Measurements from ENCODE around the gene SCP2.
"Not testable (repeated sequence)": the region's sequence is repeated elsewhere in the genome, so short reads cannot be mapped to it uniquely, and the experiment has no call there.

SCP2 gene

DNA sequence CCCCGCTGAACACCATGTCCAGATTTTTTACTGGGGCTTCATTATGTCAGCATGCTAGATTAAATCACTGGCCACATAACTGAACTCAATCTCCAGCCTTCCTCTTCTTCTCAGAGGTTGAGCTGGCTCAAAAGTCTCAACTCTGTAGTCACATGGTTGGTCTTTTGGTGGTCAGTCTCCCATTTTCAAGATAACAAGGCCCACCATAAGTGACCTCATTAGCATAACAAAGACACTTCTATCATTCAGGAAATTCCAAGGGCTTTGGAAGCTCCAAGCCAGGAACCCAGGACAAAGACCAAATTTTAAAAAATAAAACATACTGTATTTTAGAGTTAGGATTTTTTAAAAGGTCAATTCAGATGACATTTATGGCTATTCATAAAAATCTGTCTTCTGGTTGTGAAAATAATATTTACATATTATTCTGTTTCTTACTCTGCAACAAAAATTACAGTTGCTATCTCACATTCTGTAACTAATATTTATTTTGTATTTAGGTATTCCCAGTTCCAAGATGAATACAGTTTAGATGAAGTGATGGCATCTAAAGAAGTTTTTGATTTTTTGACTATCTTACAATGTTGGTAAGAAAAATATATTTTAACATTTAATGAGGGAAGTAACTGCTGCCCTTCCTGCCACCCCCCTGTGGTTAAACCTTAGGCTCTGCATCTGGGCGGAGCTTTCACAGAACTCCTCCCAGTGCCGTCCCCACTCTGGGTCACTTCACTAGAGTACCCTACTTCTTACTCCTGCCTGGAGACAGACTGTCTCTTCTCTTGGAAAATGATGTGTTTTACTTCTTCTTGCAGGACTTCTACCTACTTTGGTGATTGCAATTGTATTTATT is 49.3 kb downstream of the SCP2 start:
- peak overlapping the region; percentile 60 for H2AFZ ChIP-seq (ENCODE audit: low read length)
- H4K91ac ChIP-seq (ENCODE audit: low read depth, low read length, poor library complexity): no peak overlapping the region
- no peaks in the 10 kb centered on the region for H3K79me1 ChIP-seq (ENCODE audit: low read depth, low read length)
- no peak overlapping the region for H2BK120ac ChIP-seq (ENCODE audit: low read depth, low read length)
- H3K36me3 ChIP-seq (replicated peaks in 1 of 2; ENCODE audit: control insufficient read depth in 2 of 2, insufficient read depth in 2 of 2, low read length in 2 of 2): no peaks in the 10 kb centered on the region
- H3K4me1 ChIP-seq (ENCODE audit: control insufficient read depth in 2 of 2, insufficient read depth in 1 of 2, low read depth in 1 of 2, low read length in 2 of 2): peaks cover 2 to 10% of the 10 kb centered on the region in 2 donors
- no peak for DNase-seq (ENCODE audit: low spot score)
- no peak overlapping the region for H4K8ac ChIP-seq (ENCODE audit: low read depth, low read length)
- H3K27ac ChIP-seq (replicated peaks; ENCODE audit: low read length): no peak overlapping the region
- no peak overlapping the region for H3K23ac ChIP-seq (ENCODE audit: low read depth, low read length, poor library complexity)
- H3K9ac ChIP-seq (ENCODE audit: low read depth, low read length, poor library complexity): no peak overlapping the region
- no peaks in the 10 kb centered on the region for H3K27me3 ChIP-seq (ENCODE audit: control insufficient read depth in 3 of 3, insufficient read depth in 3 of 3, low read depth in 1 of 3, low read length in 3 of 3)
- H3K18ac ChIP-seq (ENCODE audit: low read length): no peak overlapping the region
- H2AK5ac ChIP-seq (ENCODE audit: low read depth, low read length): no peak overlapping the region
- H2BK12ac ChIP-seq (ENCODE audit: low read length): no peak overlapping the region
- H3K9me3 ChIP-seq (replicated peaks in 1 of 2; ENCODE audit: control insufficient read depth in 2 of 2, insufficient read depth in 1 of 2, low read depth in 1 of 2, low read length in 2 of 2): no peaks in the 10 kb centered on the region
- no CpG with 5 or more reads among the region's 3 CpGs for WGBS, 2 donors (ENCODE audit: extremely low coverage in 2 of 2, insufficient read length in 2 of 2, insufficient replicate concordance in 1 of 2)
- H3K14ac ChIP-seq (ENCODE audit: low read length): no peak overlapping the region
- no peak overlapping the region for H3K4me3 ChIP-seq (ENCODE audit: low read length in 2 of 2)
- H3K4ac ChIP-seq (ENCODE audit: low read length): no peak overlapping the region
- no peak overlapping the region for H2BK15ac ChIP-seq (ENCODE audit: low read length)
- H3K4me2 ChIP-seq (ENCODE audit: insufficient read depth, low read length, poor library complexity, severe bottlenecking): no peak overlapping the region
- no peak overlapping the region for H2BK5ac ChIP-seq (ENCODE audit: low read length)

- Histone ChIP-seq H3K79me1 (ENCODE audit: low read depth, low read length) (no peaks in the 10 kb centered on the region), H3K36me3 (replicated peaks in 1 of 2; ENCODE audit: control insufficient read depth in 2 of 2, insufficient read depth in 2 of 2, low read length in 2 of 2) (no peaks in the 10 kb centered on the region), H3K4me1 (ENCODE audit: control insufficient read depth in 2 of 2, insufficient read depth in 1 of 2, low read depth in 1 of 2, low read length in 2 of 2) (peaks cover 2 to 10% of the 10 kb centered on the region in 2 donors), H3K23ac (ENCODE audit: low read depth, low read length, poor library complexity) (no peak overlapping the region), H4K8ac (ENCODE audit: low read depth, low read length) (no peak overlapping the region), H4K91ac (ENCODE audit: low read depth, low read length, poor library complexity) (no peak overlapping the region), H2BK15ac (ENCODE audit: low read length) (no peak overlapping the region), H3K14ac (ENCODE audit: low read length) (no peak overlapping the region), H3K27ac (replicated peaks; ENCODE audit: low read length) (no peak overlapping the region), H3K27me3 (ENCODE audit: control insufficient read depth in 3 of 3, insufficient read depth in 3 of 3, low read depth in 1 of 3, low read length in 3 of 3) (no peaks in the 10 kb centered on the region), H3K4me3 (ENCODE audit: low read length in 2 of 2) (no peak overlapping the region), H3K4me2 (ENCODE audit: insufficient read depth, low read length, poor library complexity, severe bottlenecking) (no peak overlapping the region), H2AFZ (ENCODE audit: low read length) (no peak overlapping the region), H3K18ac (ENCODE audit: low read length) (no peak overlapping the region), H2BK5ac (ENCODE audit: low read length) (no peak overlapping the region), H3K9ac (ENCODE audit: low read depth, low read length, poor library complexity) (no peak overlapping the region), H2AK5ac (ENCODE audit: low read depth, low read length) (no peak overlapping the region), H3K9me3 (replicated peaks in 1 of 2; ENCODE audit: control insufficient read depth in 2 of 2, insufficient read depth in 1 of 2, low read depth in 1 of 2, low read length in 2 of 2) (no peaks in the 10 kb centered on the region), H2BK12ac (ENCODE audit: low read length) (no peak overlapping the region), H2BK120ac (ENCODE audit: low read depth, low read length) (no peak overlapping the region), H3K4ac (ENCODE audit: low read length) (no peak overlapping the region)
- no peak for DNase-seq (ENCODE audit: low spot score)
- no CpG with 5 or more reads among the region's 2 CpGs for WGBS, 2 donors (ENCODE audit: extremely low coverage in 2 of 2, insufficient read length in 2 of 2, insufficient replicate concordance in 1 of 2)
These were observed 51.0 kb downstream of the SCP2 start for GRCh38 chr1:52978045-52978444.

GRCh38 chr1:52992733-52993132 is 65.7 kb downstream of the SCP2 start:
- H2BK5ac ChIP-seq (ENCODE audit: low read length); H3K4me2 ChIP-seq (ENCODE audit: insufficient read depth, low read length, poor library complexity, severe bottlenecking); H3K36me3 ChIP-seq (replicated peaks in 1 of 2; ENCODE audit: control insufficient read depth in 2 of 2, insufficient read depth in 2 of 2, low read length in 2 of 2); H3K9ac ChIP-seq (ENCODE audit: low read depth, low read length, poor library complexity); H4K8ac ChIP-seq (ENCODE audit: low read depth, low read length); H4K91ac ChIP-seq (ENCODE audit: low read depth, low read length, poor library complexity); H2BK120ac ChIP-seq (ENCODE audit: low read depth, low read length); H2BK15ac ChIP-seq (ENCODE audit: low read length); H3K4me3 ChIP-seq (ENCODE audit: low read length in 2 of 2); H3K23ac ChIP-seq (ENCODE audit: low read depth, low read length, poor library complexity); H3K18ac ChIP-seq (ENCODE audit: low read length); H3K27me3 ChIP-seq (ENCODE audit: control insufficient read depth in 3 of 3, insufficient read depth in 3 of 3, low read depth in 1 of 3, low read length in 3 of 3); DNase-seq (ENCODE audit: low spot score); H3K79me1 ChIP-seq (ENCODE audit: low read depth, low read length); H3K4ac ChIP-seq (ENCODE audit: low read length); H3K27ac ChIP-seq (replicated peaks; ENCODE audit: low read length); H3K9me3 ChIP-seq (replicated peaks in 1 of 2; ENCODE audit: control insufficient read depth in 2 of 2, insufficient read depth in 1 of 2, low read depth in 1 of 2, low read length in 2 of 2); H3K14ac ChIP-seq (ENCODE audit: low read length); H2AK5ac ChIP-seq (ENCODE audit: low read depth, low read length); H2BK12ac ChIP-seq (ENCODE audit: low read length); H3K4me1 ChIP-seq (ENCODE audit: control insufficient read depth in 2 of 2, insufficient read depth in 1 of 2, low read depth in 1 of 2, low read length in 2 of 2); H2AFZ ChIP-seq (ENCODE audit: low read length): not testable (repeated sequence)

DNA sequence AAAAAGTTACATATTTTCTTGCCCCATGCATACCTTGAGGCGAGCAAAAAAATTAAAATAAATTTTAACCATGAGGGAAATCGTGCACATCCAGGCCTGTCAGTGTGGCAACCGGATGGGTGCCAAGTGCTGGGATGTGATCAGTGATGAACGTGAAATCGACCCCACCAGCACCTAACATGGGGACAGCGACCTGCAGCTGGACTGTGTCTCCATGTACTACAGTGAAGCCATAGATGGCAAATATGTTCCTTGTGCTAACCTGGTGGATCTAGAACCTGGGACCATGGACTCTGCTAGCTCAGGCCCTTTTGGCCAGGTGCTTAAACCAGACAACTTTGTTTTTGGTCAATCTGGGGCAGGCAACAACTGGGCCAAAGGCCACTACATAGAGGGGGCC is 67.6 kb downstream of the SCP2 start:
- H3K27ac ChIP-seq (replicated peaks; ENCODE audit: low read length): no peak overlapping the region
- peaks cover 0 to 2% of the 10 kb centered on the region in 2 donors for H3K9me3 ChIP-seq (replicated peaks in 1 of 2; ENCODE audit: control insufficient read depth in 2 of 2, insufficient read depth in 1 of 2, low read depth in 1 of 2, low read length in 2 of 2)
- H3K27me3 ChIP-seq (ENCODE audit: control insufficient read depth in 3 of 3, insufficient read depth in 3 of 3, low read depth in 1 of 3, low read length in 3 of 3): no peaks in the 10 kb centered on the region
- no peak overlapping the region for H2AFZ ChIP-seq (ENCODE audit: low read length)
- no peak overlapping the region for H3K9ac ChIP-seq (ENCODE audit: low read depth, low read length, poor library complexity)
- H3K4me2 ChIP-seq (ENCODE audit: insufficient read depth, low read length, poor library complexity, severe bottlenecking): no peak overlapping the region
- H2BK12ac ChIP-seq (ENCODE audit: low read length): no peak overlapping the region
- no peak overlapping the region for H3K4ac ChIP-seq (ENCODE audit: low read length)
- H3K4me3 ChIP-seq (ENCODE audit: low read length in 2 of 2): no peak overlapping the region
- H3K14ac ChIP-seq (ENCODE audit: low read length): no peak overlapping the region
- H4K91ac ChIP-seq (ENCODE audit: low read depth, low read length, poor library complexity): no peak overlapping the region
- no peak overlapping the region for H4K8ac ChIP-seq (ENCODE audit: low read depth, low read length)
- no peaks in the 10 kb centered on the region for H3K36me3 ChIP-seq (replicated peaks in 1 of 2; ENCODE audit: control insufficient read depth in 2 of 2, insufficient read depth in 2 of 2, low read length in 2 of 2)
- WGBS, 2 donors (ENCODE audit: extremely low coverage in 2 of 2, insufficient read length in 2 of 2, insufficient replicate concordance in 1 of 2): no CpG with 5 or more reads among the region's 6 CpGs
- no peak overlapping the region for H3K23ac ChIP-seq (ENCODE audit: low read depth, low read length, poor library complexity)
- no peaks in the 10 kb centered on the region for H3K4me1 ChIP-seq (ENCODE audit: control insufficient read depth in 2 of 2, insufficient read depth in 1 of 2, low read depth in 1 of 2, low read length in 2 of 2)
- no peak overlapping the region for H2BK120ac ChIP-seq (ENCODE audit: low read depth, low read length)
- H2BK5ac ChIP-seq (ENCODE audit: low read length): no peak overlapping the region
- no peaks in the 10 kb centered on the region for H3K79me1 ChIP-seq (ENCODE audit: low read depth, low read length)
- H2BK15ac ChIP-seq (ENCODE audit: low read length): no peak overlapping the region
- DNase-seq (ENCODE audit: low spot score): no peak
- no peak overlapping the region for H3K18ac ChIP-seq (ENCODE audit: low read length)
- no peak overlapping the region for H2AK5ac ChIP-seq (ENCODE audit: low read depth, low read length)

Data from neuronal stem cell (in vitro differentiated cells).